Activated CD8-positive, alpha-beta memory T cell treated with anti-CD3 and anti-CD28 coated beads for 24 hours (primary cell): ENCODE measurements around the gene CABP7.

Source experiments
- DNase-seq: peaks from one replicate; pipeline ENCODE4 v3.0.0-alpha.2; 2020

The CABP7 gene

GRCh38 chr22:29702931-29703501 lies 16.8 kb upstream of the CABP7 start:
- DNase-seq = no peak

- DNase-seq = no peak
Measured at GRCh38 chr22:29703569-29704195, 16.1 kb upstream of the CABP7 start.

- DNase-seq = no peak
Measured at GRCh38 chr22:29704528-29705285, 15.1 kb upstream of the CABP7 start.

- no peak for DNase-seq
Measured at GRCh38 chr22:29705651-29706050, 14.2 kb upstream of the CABP7 start.

- DNase-seq = no peak
Measured at GRCh38 chr22:29706486-29706885, 13.3 kb upstream of the CABP7 start.

- no peak for DNase-seq
Measured at GRCh38 chr22:29707010-29707409, 12.8 kb upstream of the CABP7 start.

- no peak for DNase-seq
Measured at GRCh38 chr22:29707471-29707870, 12.3 kb upstream of the CABP7 start.

- DNase-seq = no peak
Measured at GRCh38 chr22:29710193-29710592, 9.6 kb upstream of the CABP7 start.

GRCh38 chr22:29710922-29711593 lies 8.7 kb upstream of the CABP7 start:
- DNase-seq = no peak

GRCh38 chr22:29712119-29712518 lies 7.7 kb upstream of the CABP7 start:
- no peak for DNase-seq

GRCh38 chr22:29713156-29713727 lies 6.6 kb upstream of the CABP7 start:
- DNase-seq = no peak

- no peak for DNase-seq
Measured at GRCh38 chr22:29715240-29715639, 4.6 kb upstream of the CABP7 start.

GRCh38 chr22:29715705-29716104 lies 4.1 kb upstream of the CABP7 start:
- no peak for DNase-seq

- DNase-seq = no peak
Measured at GRCh38 chr22:29716814-29717545, 2.8 kb upstream of the CABP7 start.

GRCh38 chr22:29717789-29718188 lies 2.0 kb upstream of the CABP7 start:
- DNase-seq = no peak

GRCh38 chr22:29718949-29719898 lies 579 bp upstream of the CABP7 start:
- no peak for DNase-seq

- no peak for DNase-seq
Measured at GRCh38 chr22:29720811-29721323, 1.1 kb downstream of the CABP7 start.

GRCh38 chr22:29722151-29722550 lies 2.3 kb downstream of the CABP7 start:
- DNase-seq = no peak

GRCh38 chr22:29722587-29722986 lies 2.8 kb downstream of the CABP7 start:
- DNase-seq = no peak

GRCh38 chr22:29723766-29724165 lies 4.0 kb downstream of the CABP7 start:
- no peak for DNase-seq

GRCh38 chr22:29724843-29725242 lies 5.0 kb downstream of the CABP7 start:
- no peak for DNase-seq
